GM19035 (cell line): ENCODE results near the gene PLA2G6.

Source experiments
- ATAC-seq: cut with Tn5 transposase; IDR thresholded peaks from one replicate; pipeline ENCODE4 v1.9.1; 2021; ENCODE audit not compliant: unreplicated experiment

Gene PLA2G6

DNA sequence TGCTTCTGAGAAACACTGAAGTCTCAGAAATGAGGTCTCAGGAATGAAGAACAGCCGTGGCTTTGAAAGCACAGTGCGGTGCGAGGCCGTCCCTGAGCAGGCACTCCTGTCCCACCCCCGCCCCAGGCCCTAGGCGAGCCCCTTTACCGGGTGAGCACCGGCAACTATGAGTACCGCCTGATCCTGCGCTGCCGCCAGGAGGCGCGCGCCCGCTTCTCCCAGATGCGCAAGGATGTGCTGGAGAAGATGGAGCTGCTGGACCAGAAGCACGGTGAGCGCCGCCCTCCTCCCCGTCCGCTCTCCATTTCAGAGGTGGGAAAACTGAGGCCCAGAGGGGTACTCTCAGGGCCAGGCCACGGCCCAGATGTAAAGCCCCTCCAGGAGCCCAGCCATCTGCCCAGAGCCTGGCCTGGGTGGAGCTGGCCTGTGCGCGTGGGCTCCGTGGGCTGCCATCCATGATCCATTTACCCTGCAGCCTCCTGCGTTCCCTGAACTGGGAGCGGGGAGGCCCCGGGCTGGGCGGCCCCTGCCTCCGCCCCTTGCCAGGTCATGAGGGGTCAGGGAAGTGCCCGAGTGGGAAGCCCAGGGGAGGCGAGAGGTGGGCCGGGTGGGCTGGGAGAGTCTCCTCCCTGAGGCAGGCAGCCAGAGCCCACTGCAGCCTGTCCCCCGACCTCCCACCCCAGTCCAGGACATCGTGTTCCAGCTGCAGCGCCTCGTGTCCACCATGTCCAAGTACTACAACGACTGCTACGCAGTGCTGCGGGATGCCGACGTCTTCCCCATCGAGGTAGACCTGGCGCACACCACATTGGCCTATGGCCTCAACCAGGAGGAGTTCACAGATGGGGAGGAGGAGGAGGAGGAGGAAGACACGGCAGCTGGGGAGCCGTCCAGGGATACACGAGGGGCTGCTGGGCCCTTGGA lies 107.2 kb downstream of the PLA2G6 start:
- no peak for ATAC-seq

DNA sequence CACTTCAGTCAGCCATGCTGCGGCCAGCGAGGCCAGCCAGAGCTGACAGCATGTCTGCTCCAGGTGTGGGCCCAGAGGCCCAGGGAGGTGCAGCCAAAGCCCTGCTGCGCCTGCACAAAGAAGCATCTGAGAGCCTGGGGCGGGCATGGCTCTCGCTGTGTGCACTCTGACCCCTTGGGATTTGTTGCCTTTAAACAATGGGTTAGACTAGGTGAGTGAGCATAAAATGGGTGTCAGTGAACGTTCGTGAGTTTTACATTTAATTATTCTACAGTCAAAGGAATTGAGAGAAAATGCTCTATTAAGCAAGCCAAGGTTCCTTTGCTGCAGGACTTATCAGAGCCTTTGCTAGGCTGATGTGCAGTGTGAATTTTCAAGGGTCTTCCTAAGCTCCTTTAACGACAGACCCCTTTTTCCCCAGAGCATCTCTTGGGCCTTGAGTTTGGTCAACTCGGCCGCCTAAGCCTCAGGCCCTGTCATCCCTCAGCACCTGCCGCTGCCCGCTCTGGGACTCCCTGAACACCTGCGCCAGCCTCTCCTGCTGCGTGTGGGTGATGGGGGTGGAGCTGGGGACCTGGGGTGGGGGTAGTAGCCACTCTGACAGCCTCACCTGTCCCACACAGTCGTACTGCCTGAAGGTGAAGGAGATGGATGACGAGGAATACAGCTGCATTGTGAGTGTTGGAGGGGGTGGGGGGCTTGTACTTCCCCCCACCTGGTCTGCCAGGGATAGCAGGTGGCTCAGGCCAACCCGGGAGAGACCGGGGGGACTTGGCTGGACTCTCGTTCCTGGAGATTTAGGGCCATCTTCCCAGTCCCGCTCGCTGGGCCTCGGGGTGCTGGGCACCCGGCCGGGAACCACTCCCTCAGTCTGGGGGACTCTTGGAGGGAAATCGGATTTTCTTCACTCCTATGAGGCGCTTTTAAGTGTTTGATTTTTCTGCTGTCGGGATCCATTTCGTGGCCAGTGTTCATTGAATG lies 108.2 kb downstream of the PLA2G6 start:
- ATAC-seq: no peak

DNA sequence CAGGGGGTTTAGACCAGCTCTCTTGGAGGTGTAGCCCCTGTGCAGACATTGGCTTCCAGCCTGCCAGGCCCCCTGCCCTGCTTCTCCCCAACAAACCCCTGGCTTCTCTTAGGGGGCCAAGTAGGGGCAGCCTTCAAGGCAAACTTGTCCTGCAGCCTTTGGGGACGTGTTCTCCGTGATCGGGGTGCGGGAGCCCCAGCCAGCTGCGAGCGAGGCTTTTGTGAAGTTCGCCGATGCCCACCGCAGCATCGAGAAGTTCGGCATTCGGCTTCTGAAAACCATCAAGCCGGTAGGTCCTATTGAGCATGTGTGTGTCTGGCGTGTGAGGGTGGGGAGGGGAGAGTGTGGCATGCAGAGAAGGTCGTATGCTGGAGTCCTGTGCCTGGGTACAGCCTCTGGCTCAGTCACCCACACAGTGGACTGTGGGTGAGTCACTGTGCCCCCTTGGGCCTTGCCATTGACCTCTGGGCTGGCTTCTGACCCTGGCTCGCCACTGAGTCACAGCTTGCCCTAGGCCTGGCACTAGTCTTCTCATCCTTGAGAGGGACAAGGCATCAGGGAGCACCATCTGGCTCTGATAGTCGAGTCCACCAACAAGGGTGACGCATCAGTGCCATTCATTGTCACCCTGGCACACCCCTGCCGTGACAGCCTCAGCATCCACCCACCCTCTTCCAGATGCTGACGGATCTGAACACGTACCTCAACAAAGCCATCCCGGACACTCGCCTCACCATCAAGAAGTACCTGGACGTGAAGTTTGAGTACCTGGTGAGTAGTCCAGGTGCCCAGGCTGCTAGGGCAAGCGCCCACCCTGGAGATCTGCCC lies 109.1 kb downstream of the PLA2G6 start:
- ATAC-seq: no peak

DNA sequence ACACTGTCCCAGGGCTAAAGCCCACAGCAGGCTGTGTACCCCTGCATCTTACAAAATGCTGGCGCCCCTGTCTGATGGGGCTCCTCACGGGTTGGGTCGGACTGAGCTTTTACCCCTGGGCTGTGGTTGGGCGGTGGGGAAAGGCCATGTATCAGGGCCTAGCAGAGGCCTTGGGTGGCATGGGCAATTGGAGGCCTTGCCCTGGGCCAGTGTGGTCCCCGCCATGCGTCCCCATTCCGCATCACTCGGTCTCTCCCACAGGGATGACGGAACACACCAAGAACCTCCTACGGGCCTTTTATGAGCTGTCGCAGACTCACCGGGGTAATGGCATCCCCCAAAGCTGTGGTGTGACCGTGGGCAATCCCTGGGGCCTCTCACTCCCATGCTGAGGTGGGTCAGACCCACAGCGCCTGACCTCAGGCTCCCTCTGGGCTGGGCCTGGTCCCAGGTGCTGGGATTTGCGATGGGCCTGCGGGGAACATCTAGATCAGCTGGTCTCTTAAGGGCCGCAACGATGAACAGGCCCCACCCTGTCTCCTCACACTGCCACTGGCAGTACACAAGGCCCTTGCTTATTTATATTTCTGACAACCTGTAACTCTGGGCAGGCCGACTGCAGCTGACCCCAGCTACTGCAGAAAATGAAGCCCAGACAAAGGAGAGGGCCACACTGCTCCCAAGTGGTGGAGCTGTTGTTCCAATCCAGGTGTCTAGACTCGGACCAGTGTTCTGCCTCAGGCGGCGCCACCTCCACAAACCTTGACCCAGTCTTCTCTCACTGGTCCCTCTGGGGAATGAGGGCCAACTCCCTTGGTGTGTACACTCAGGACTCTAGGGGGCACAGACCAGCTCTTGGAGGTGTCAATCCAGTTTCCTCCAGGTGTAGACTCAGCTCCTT lies 110.0 kb downstream of the PLA2G6 start:
- ATAC-seq: no peak

- no peak for ATAC-seq
These were observed 111.2 kb downstream of the PLA2G6 start for GRCh38 chr22:38070250-38070921.

DNA sequence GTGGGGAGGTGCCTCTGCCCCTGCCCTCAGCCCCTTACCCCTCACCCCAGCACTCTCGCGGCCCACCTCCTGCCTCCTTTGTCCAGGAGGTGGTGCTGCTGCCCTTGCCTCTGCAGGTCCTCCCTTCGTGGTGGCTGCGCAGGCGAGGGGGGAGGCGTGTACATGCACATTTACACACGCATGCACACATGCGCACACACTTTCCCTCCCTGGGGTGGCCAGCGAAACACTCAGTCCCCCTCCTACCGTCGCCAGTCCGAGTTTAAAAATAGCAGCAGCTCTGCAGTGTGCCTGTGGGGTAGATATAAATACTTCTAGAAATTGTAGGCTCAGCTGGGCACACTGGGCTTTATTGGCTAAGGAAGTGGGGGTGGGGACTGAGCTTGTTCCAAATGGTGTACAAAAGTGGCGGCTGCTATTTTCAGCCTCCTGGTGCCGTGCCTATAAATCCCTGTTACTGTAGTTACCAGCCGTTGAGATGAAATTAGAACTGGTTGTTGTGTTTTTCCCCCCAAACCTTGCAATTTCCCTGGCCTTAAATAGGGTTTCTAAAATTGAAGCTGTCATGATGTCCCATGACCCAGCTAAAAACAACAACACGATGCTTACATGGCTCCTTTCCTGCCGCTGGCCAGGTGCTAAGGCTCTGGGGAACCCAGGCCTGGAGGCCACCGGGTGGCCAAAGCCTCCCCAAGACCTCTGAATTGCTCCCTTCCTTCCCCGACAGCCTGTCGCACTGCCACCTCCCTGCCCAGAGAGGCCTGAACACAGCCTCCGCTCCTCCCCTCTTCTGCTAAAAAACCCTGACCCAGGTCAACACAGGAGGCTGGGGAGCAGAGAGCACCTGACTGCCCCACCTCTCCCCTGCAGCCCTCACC lies 112.0 kb downstream of the PLA2G6 start:
- ATAC-seq: no peak

DNA sequence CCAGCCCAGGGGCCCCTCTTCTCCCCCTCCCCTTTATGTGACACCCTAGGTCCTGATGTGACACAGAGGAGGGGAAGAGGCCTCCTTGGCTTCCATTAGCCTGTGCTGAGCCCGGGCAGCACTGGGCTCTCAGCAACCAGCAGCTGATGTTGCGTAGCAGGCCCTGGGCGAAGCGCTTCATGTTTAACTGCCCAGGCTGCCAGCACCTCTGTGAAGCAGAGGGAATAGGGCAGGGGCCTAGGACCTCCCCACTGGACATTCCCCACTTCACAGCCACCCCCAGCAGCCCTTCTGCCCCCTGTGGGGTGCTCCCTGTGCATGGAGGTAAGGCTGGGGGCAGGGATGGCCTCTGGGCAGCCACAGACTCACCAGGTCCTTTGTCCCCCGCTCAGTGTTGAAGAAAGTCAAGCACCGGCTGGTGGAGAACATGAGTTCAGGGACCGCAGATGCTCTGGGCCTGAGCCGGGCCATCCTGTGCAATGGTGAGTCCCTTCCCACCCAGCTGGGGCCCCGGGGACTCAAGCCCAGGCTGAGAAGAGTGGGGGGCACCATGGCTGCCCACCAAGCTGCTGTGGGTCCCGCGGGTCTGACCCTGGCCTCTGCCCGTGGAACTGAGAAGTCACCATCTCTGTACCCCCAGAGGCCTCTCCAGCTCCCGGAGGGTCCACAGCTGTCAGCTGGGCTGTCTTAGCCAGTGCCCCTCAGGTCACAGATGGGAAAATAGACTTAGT lies 112.8 kb downstream of the PLA2G6 start:
- ATAC-seq: no peak

- no peak for ATAC-seq
These were observed 113.8 kb downstream of the PLA2G6 start for GRCh38 chr22:38067761-38068360.

- ATAC-seq: no peak
These were observed 114.6 kb downstream of the PLA2G6 start for GRCh38 chr22:38067028-38067415.

DNA sequence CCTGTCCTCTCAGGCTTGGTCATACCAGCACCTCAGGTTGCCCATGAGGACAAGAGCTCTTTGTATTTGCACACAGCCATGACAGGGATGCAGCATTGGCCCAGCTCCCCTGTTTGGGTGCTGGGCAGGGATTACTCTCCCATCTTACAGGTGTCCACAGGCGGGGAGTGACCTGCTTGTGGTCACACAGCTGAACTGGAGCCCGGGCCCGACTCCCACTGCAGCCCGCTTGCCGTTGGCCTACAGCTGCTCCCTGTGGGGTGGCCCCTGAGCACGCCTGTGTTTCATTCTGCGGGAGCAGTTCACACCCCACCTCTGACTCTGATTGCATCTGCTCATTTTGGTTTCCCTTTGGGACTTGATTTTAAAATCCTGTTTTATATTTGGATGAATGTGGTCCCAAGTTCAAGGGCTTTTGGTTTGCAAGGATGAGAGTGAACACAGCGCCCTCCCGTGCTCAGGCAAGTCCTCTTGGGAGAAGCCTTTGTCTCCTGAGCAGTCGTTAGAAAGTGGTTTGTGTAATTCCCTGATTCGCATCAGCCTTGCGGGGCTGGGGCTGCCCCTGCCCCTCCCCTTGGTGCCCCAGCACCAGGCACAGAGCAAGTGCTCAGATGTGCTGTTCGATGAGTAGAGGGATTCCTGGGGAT lies 115.1 kb downstream of the PLA2G6 start:
- ATAC-seq: no peak

DNA sequence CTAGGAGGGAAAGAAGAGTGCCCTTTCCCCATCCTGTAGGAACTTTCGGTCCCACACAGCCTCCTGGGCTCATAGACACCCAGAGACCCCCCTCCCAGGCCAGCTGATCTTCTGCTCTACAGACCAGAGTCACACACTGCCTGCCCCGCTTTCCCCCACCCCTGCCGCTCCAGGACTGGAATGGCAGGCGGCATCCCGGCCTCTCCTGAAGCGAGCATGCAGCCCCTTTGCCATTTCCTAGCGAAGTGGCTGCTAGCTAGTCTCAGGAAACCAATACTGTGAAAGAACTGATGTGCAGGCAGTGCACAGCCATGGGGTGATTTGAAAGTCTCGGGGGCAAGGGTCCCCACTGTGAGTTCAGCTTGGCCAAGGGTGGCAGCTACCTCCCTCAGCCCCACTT lies 116.1 kb downstream of the PLA2G6 start:
- no peak for ATAC-seq

DNA sequence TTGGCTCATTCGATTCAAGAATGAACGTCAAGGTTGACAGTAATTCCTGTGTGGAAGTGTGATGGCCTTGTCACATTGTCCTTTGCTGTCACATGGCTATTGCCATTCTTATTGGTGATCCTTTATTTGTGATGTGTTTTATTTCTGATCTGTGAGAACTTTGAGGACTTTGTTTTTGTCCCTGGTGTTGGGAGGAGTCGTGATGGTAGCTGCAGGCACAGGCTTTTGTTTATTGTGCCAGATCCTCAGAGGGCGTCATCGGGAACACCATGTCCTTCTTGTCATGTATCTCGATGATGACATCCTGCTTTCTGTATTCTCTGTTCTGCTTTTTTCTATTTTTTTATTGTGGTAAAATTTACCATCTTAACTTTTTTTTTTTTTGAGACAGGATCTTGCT lies 118.8 kb downstream of the PLA2G6 start:
- no peak for ATAC-seq
